Lower lobe of right lung (tissue), 2 donors: ENCODE data around the gene SOBP. TPM values are rescaled to one million over a fixed set of nuclear protein-coding genes. Genes with fewer than 3 reads are reported as not detected.
"Not testable (repeated sequence)": the region's sequence is repeated elsewhere in the genome, so short reads cannot be mapped to it uniquely, and the experiment has no call there.

Source experiments
- ATAC-seq, 2 donors: fragments of 200-7000 bp; cut with Tn5 transposase; one replicate each; pipeline ENCODE4 v1.9.1; 2020 to 2022; ENCODE audit warnings: mild to moderate bottlenecking in 2 of 2, moderate library complexity in 2 of 2
- DNase-seq: peaks from one replicate; pipeline ENCODE4 v3.0.0-alpha.2; 2020
- H3K27ac ChIP-seq: fragments of 200-600 bp; one replicate; pipeline ENCODE4 v1.8.0; 2022
- H3K27me3 ChIP-seq: fragments of 200-600 bp; one replicate; pipeline ENCODE4 v1.8.0; 2022; ENCODE audit warnings: low read depth
- H3K36me3 ChIP-seq: fragments of 200-600 bp; one replicate; pipeline ENCODE4 v1.8.0; 2022; ENCODE audit warnings: mild to moderate bottlenecking
- H3K4me1 ChIP-seq: fragments of 200-600 bp; one replicate; pipeline ENCODE4 v1.8.0; 2022
- H3K4me3 ChIP-seq: fragments of 200-600 bp; one replicate; pipeline ENCODE4 v1.8.0; 2022; ENCODE audit warnings: mild to moderate bottlenecking
- H3K9me3 ChIP-seq: fragments of 200-600 bp; one replicate; pipeline ENCODE4 v1.8.0; 2022
- CTCF ChIP-seq: fragments of 200-600 bp; IDR thresholded peaks from one replicate; pipeline ENCODE4 v1.8.0; 2022; ENCODE audit warnings: antibody characterized with exemption, mild to moderate bottlenecking
- intact Hi-C: fragments of 100-400 bp; cut with DNase I; formaldehyde crosslinking; loops from one replicate; pipeline ENCODE4 v1.11.0; 2022
- total RNA-seq: library from RNA; stranded (reverse); fragmentation: NEBNext Ultra II Directional; extraction: Animal tissue kit (Norgen Biotek cat#: 25700); gene quantifications from one replicate; pipeline ENCODE4 v1.2.1, GENCODE V29; 2021
- donor health status: DM: no; HTN: yes; CAD: no; lungs with severe emphysema.

SOBP gene
- total RNA-seq, 1 donor from 2014 or later, result 6.9 TPM

- no peak for DNase-seq
- no peak overlapping the region for H3K27ac ChIP-seq
Measured at GRCh38 chr6:107550241-107550840, 60.4 kb downstream of the SOBP start.

GRCh38 chr6:107550906-107551305, 61.0 kb downstream of the SOBP start:
- Histone ChIP-seq H3K36me3 (no peaks in the 10 kb centered on the region), H3K9me3 (no peaks in the 10 kb centered on the region), H3K27me3 (no peaks in the 10 kb centered on the region), H3K27ac (no peak overlapping the region), H3K4me3 (no peak overlapping the region), H3K4me1 (no peaks in the 10 kb centered on the region)
- no peak for TF ChIP-seq CTCF
- intact Hi-C loops, result no loop called here
- DNase-seq (no peak), ATAC-seq (no peak)

More at GRCh38 chr6:107550241-107550840, 60.4 kb downstream of the SOBP start:
- no peaks in the 10 kb centered on the region for H3K4me1 ChIP-seq
- intact Hi-C loops, result no loop called here
- no peak overlapping the region for H3K4me3 ChIP-seq
- no peak for ATAC-seq
- H3K27me3 ChIP-seq, result no peaks in the 10 kb centered on the region
- no peak for TF ChIP-seq CTCF
- no peaks in the 10 kb centered on the region for H3K36me3 ChIP-seq
- H3K9me3 ChIP-seq, result no peaks in the 10 kb centered on the region

GRCh38 chr6:107553121-107553520, 63.2 kb downstream of the SOBP start:
- DNase-seq, H3K27ac ChIP-seq, H3K4me1 ChIP-seq, H3K4me3 ChIP-seq, H3K27me3 ChIP-seq, H3K36me3 ChIP-seq, ATAC-seq, H3K9me3 ChIP-seq, intact Hi-C loops: not testable (repeated sequence)

GRCh38 chr6:107554326-107554725, 64.4 kb downstream of the SOBP start:
- DNase-seq, result no peak

GRCh38 chr6:107554918-107555317, 65.0 kb downstream of the SOBP start:
- TF ChIP-seq CTCF, result no peak
- Histone ChIP-seq H3K27ac (no peak overlapping the region), H3K9me3 (no peaks in the 10 kb centered on the region), H3K27me3 (no peaks in the 10 kb centered on the region), H3K4me1 (no peaks in the 10 kb centered on the region), H3K4me3 (no peak overlapping the region), H3K36me3 (no peaks in the 10 kb centered on the region)
- intact Hi-C loops, result no loop called here
- no peak for ATAC-seq
- DNase-seq, result no peak

More at GRCh38 chr6:107554326-107554725, 64.4 kb downstream of the SOBP start:
- Histone ChIP-seq H3K36me3 (no peaks in the 10 kb centered on the region), H3K4me3 (no peak overlapping the region), H3K27ac (no peak overlapping the region), H3K4me1 (no peaks in the 10 kb centered on the region), H3K9me3 (no peaks in the 10 kb centered on the region), H3K27me3 (no peaks in the 10 kb centered on the region)
- no peak for TF ChIP-seq CTCF
- intact Hi-C loops, result no loop called here
- ATAC-seq, result no peak

GRCh38 chr6:107555449-107555848, 65.5 kb downstream of the SOBP start:
- Histone ChIP-seq H3K36me3 (no peaks in the 10 kb centered on the region), H3K27ac (no peak overlapping the region), H3K4me1 (no peaks in the 10 kb centered on the region), H3K27me3 (no peaks in the 10 kb centered on the region), H3K9me3 (no peaks in the 10 kb centered on the region), H3K4me3 (no peak overlapping the region)
- TF ChIP-seq CTCF, result no peak
- intact Hi-C loops, result no loop called here
- no peak for ATAC-seq
- no peak for DNase-seq
